DOHH2 (cell line): ENCODE measurements around the gene NOXA1.
"Not testable (repeated sequence)": the region's sequence is repeated elsewhere in the genome, so short reads cannot be mapped to it uniquely, and the experiment has no call there.

Source experiments
- H3F3A ChIP-seq: fragments of 200-600 bp; sonication (generic), shearing (Covaris generic); 2 replicates; pipeline ENCODE4 v1.6.0; 2016; ENCODE audit warnings: antibody characterized with exemption, mild to moderate bottlenecking; ENCODE audit not compliant: control insufficient read depth, insufficient read depth
- H3K27ac ChIP-seq: fragments of 200-600 bp; sonication (generic); 2 replicates; pipeline ENCODE4 v1.5.1; 2014; ENCODE audit warnings: low read depth, mild to moderate bottlenecking, low read length, moderate library complexity
- H3K27me3 ChIP-seq: fragments of 200-600 bp; sonication (generic); 2 replicates; pipeline ENCODE4 v1.6.1; 2014; ENCODE audit warnings: mild to moderate bottlenecking, low read length, mixed read lengths; ENCODE audit not compliant: control insufficient read depth
- H3K36me3 ChIP-seq: fragments of 200-600 bp; sonication (generic); 2 replicates; pipeline ENCODE4 v1.6.1; 2014; ENCODE audit warnings: mild to moderate bottlenecking, low read length, moderate library complexity, mixed read lengths; ENCODE audit not compliant: control insufficient read depth
- H3K4me1 ChIP-seq: fragments of 200-600 bp; sonication (generic); 2 replicates; pipeline ENCODE4 v1.6.1; 2014; ENCODE audit warnings: mild to moderate bottlenecking, low read length, mixed read lengths; ENCODE audit not compliant: control insufficient read depth
- H3K4me2 ChIP-seq: fragments of 200-600 bp; sonication (generic); 2 replicates; pipeline ENCODE4 v1.6.0; 2014; ENCODE audit warnings: mild to moderate bottlenecking, low read length, moderate library complexity
- H3K4me3 ChIP-seq: fragments of 200-600 bp; sonication (generic); 2 replicates; pipeline ENCODE4 v1.5.1; 2014; ENCODE audit warnings: mild to moderate bottlenecking, low read length, mixed read lengths
- H3K79me2 ChIP-seq: fragments of 200-600 bp; sonication (generic); 2 replicates; pipeline ENCODE4 v1.6.1; 2014; ENCODE audit warnings: mild to moderate bottlenecking, low read length, mixed read lengths; ENCODE audit not compliant: control insufficient read depth
- H3K9me2 ChIP-seq: fragments of 200-600 bp; sonication (generic); replicated peaks from 2 replicates; pipeline ENCODE4 v1.6.1; 2014; ENCODE audit warnings: mild to moderate bottlenecking, low read length, mixed read lengths; ENCODE audit not compliant: control insufficient read depth
- H3K9me3 ChIP-seq: fragments of 200-600 bp; sonication (generic); 2 replicates; pipeline ENCODE4 v1.6.1; 2014; ENCODE audit warnings: antibody characterized with exemption, low read length, mixed read lengths; ENCODE audit not compliant: control insufficient read depth, insufficient read depth
- H4K20me1 ChIP-seq: fragments of 200-600 bp; sonication (generic); 2 replicates; pipeline ENCODE4 v1.6.0; 2014; ENCODE audit warnings: low read depth, mild to moderate bottlenecking, antibody characterized with exemption, low read length, moderate library complexity; ENCODE audit not compliant: control insufficient read depth, insufficient read depth
- EZH2phosphoT487 ChIP-seq: fragments of 200-600 bp; sonication (generic); IDR thresholded peaks from 2 replicates; pipeline ENCODE4 v1.6.1; 2017; ENCODE audit warnings: borderline replicate concordance, mild to moderate bottlenecking, antibody characterized with exemption, low read length, moderate library complexity, mixed read lengths
- TF ChIP-seq, protein P1 (sequence below): fragments of 200-600 bp; sonication (generic); IDR thresholded peaks from one replicate; pipeline ENCODE4 v1.5.1; 2014; ENCODE audit warnings: antibody characterized with exemption, mild to moderate bottlenecking, low read depth, low read length; ENCODE audit not compliant: poor library complexity, severe bottlenecking

NOXA1 gene

DNA sequence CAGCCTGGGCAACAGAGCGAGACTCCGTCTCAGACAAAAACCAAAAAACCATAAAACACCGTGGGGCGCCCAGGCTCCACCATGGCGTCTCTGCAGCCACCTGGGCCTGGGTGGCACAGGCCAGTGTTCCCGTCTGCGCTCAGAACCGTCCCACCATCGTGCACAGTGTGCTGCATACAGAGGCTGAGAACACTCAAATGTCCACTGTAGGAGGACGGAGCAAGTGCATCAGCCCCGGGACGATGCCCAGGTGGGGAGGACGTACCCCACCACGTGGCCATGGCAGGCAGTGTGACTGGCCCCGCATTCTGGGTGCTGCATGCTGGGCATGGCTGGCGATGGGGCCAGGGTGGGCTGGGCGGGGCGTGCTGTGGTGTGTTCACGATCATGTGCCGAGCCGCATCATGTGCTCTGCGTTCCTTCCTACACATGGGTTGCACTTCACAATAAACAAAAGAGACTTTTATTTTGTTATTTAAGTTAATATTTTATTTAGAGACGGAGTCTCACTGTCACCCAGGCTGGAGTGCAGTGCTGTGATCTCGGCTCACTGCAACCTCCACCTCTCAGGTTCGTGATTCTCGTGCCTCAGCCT lies 38.0 kb upstream of the NOXA1 start:
- H4K20me1 ChIP-seq, result no peaks in the 10 kb centered on the region
- H3K79me2 ChIP-seq, result no peaks in the 10 kb centered on the region
- no peaks in the 10 kb centered on the region for H3K9me3 ChIP-seq
- H3K4me2 ChIP-seq, result no peak overlapping the region
- H3K27me3 ChIP-seq, result no peaks in the 10 kb centered on the region
- H3K27ac ChIP-seq, result no peak overlapping the region
- TF ChIP-seq EZH2phosphoT487, result no peak
- TF ChIP-seq, protein P1, sequence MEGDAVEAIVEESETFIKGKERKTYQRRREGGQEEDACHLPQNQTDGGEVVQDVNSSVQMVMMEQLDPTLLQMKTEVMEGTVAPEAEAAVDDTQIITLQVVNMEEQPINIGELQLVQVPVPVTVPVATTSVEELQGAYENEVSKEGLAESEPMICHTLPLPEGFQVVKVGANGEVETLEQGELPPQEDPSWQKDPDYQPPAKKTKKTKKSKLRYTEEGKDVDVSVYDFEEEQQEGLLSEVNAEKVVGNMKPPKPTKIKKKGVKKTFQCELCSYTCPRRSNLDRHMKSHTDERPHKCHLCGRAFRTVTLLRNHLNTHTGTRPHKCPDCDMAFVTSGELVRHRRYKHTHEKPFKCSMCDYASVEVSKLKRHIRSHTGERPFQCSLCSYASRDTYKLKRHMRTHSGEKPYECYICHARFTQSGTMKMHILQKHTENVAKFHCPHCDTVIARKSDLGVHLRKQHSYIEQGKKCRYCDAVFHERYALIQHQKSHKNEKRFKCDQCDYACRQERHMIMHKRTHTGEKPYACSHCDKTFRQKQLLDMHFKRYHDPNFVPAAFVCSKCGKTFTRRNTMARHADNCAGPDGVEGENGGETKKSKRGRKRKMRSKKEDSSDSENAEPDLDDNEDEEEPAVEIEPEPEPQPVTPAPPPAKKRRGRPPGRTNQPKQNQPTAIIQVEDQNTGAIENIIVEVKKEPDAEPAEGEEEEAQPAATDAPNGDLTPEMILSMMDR, result no peak
- H3K4me3 ChIP-seq, result no peak overlapping the region
- H3K9me2 ChIP-seq, result no peaks in the 10 kb centered on the region
- no peaks in the 10 kb centered on the region for H3K36me3 ChIP-seq
- H3F3A ChIP-seq, result no peaks in the 10 kb centered on the region
- H3K4me1 ChIP-seq, result no peaks in the 10 kb centered on the region

DNA sequence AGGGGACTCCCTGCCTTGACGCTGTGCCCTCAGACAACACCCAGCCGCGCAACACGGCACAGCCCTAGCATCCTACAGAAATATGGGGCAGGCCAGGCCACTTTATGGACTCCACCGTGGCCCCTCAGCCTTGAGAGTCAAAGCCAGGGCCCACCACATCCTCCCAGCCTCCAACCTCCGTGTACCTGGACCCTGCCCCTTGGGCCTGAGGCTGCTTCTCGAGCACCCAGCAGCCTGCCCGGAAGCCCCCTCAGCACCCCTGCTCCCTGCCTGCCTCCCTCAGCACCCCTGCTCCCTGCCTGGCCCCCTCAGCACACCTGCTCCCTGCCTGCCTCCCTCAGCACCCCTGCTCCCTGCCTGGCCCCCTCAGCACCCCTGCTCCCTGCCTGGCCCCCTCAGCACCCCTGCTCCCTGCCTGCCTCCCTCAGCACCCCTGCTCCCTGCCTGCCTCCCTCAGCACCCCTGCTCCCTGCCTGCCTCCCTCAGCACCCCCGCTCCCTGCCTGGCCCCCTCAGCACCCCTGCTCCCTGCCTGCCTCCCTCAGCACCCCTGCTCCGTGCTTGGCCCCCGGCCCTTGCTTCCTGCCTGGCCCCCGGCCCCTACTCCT lies 36.6 kb upstream of the NOXA1 start:
- H3K36me3 ChIP-seq, H3K9me3 ChIP-seq, H3K27me3 ChIP-seq, H3K79me2 ChIP-seq, H3F3A ChIP-seq, H3K4me2 ChIP-seq, H4K20me1 ChIP-seq, H3K9me2 ChIP-seq, H3K27ac ChIP-seq, H3K4me1 ChIP-seq, H3K4me3 ChIP-seq: not testable (repeated sequence)

DNA sequence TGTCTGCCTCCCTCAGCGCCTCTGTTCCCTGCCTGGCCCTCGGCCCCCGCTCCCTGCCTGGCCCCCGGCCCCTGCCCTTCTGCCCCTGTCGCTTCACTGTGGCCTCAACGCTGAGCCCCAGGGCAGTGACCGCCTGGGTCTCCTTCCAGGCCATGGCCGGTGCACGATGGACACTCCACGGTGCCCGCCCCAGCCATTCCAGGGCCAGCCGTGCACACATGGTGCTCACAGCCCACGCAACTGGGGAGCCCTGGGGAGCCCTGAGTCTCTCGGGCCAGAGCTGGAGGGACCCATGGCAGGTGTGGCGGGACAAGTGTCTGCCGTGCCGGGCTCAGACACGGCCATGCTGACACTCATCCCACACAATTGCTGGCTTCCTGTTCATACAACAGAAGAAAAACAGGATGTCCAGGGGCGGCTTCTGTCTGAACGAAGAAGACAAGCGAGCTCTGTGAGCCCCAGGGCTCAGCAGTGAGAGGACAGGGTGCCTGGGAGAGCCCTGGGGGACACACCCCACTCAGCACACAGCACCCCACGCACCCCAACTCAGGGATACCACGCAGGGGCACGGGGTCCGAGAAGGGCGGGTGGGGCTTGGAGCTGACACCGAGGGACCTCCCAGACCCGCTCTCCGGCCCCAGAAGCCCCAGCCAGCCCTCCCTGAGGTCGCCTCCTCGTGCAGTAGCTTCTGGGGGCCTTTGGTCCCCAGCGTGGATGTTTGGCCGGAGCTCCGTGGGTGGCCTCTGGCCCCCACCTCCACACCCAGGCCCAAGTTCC lies 35.9 kb upstream of the NOXA1 start:
- peaks cover 6% of the 10 kb centered on the region; the same call in 1 of the 2 replicates for H3K4me1 ChIP-seq

More for the DNA sequence above, 35.9 kb upstream of the NOXA1 start:
- Histone ChIP-seq H3K9me2 (no peaks in the 10 kb centered on the region), H3K36me3 (no peaks in the 10 kb centered on the region), H3K4me3 (no peak overlapping the region), H3K79me2 (no peaks in the 10 kb centered on the region), H3K27ac (no peak overlapping the region), H3K4me2 (no peak overlapping the region), H3F3A (no peaks in the 10 kb centered on the region), H3K9me3 (no peaks in the 10 kb centered on the region), H4K20me1 (no peaks in the 10 kb centered on the region), H3K27me3 (no peaks in the 10 kb centered on the region)
- TF ChIP-seq EZH2phosphoT487, result no peak
- TF ChIP-seq, protein P1, result no peak
